COLO829 (cell line): Measurements from ENCODE around the gene DUSP28.

Experiments
- DNase-seq: peaks from one replicate; pipeline ENCODE4 v3.0.0; 2012; ENCODE audit warnings: low spot score

Gene DUSP28

GRCh38 chr2:240601061-240601830 lies 41.1 kb downstream of the DUSP28 start:
- DNase-seq, result no peak

GRCh38 chr2:240601831-240602160 lies 41.6 kb downstream of the DUSP28 start:
- no peak for DNase-seq

- DNase-seq, result no peak
Observed at GRCh38 chr2:240602266-240603050, 42.3 kb downstream of the DUSP28 start.

- DNase-seq, result no peak
Observed at GRCh38 chr2:240603081-240603835, 43.1 kb downstream of the DUSP28 start.

- DNase-seq, result no peak
Observed at GRCh38 chr2:240603846-240604245, 43.7 kb downstream of the DUSP28 start.

GRCh38 chr2:240604291-240604938 lies 44.3 kb downstream of the DUSP28 start:
- DNase-seq, result peak; percentile 94

GRCh38 chr2:240604939-240605716 lies 45.0 kb downstream of the DUSP28 start:
- DNase-seq, result no peak

- no peak for DNase-seq
Observed at GRCh38 chr2:240605867-240606743, 45.9 kb downstream of the DUSP28 start.

GRCh38 chr2:240611601-240612210 lies 51.5 kb downstream of the DUSP28 start:
- DNase-seq, result no peak
